HG03039 (cell line): Measurements from ENCODE around the gene PRRG4.
A peak's percentile ranks its signal among the peaks of the same experiment; 100 is the strongest.
"Not testable (repeated sequence)": the region's sequence is repeated elsewhere in the genome, so short reads cannot be mapped to it uniquely, and the experiment has no call there.

Experiments
- ATAC-seq: cut with Tn5 transposase; IDR thresholded peaks from one replicate; pipeline ENCODE4 v1.9.1; 2021; ENCODE audit warnings: mild to moderate bottlenecking, moderate library complexity; ENCODE audit not compliant: unreplicated experiment

The PRRG4 gene

DNA sequence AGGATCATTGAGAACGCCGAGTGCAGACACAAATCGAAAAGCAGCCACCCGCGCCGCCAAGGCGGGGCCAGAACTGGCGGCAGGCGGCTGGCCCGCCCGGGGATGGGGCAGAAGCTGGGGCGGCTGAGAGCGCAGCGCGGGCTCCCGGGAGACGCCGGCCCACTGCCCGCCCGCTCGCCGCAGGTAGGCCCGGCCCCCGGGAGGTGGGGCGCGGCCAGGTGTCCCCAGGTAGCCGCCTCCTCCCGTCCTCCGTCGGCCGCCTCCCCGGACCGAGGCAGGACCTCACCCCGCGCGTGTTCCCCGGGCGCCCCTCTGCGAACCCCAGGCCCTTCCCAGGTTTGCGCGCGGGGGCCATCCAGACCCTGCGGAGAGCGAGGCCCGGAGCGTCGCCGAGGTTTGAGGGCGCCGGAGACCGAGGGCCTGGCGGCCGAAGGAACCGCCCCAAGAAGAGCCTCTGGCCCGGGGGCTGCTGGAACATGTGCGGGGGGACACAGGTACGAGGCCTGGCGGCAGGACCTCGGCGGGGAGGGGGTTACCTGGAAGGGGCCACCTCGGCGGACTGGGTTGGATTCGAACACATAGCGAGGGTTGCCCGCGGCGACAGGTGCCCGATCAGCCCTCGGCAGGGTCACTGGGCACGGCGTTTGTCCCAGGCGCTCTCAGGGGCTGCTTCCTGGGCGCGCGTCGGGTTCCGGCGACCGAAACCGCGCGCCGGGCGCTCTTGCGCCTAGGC, at the start of gene PRRG4:
Gene PRRG4 (plus strand): TSS at position 248 of the 733 bp plus-strand sequence. CDS start 603 bp downstream, outside the sequence.
- peak; percentile 61 for ATAC-seq

DNA sequence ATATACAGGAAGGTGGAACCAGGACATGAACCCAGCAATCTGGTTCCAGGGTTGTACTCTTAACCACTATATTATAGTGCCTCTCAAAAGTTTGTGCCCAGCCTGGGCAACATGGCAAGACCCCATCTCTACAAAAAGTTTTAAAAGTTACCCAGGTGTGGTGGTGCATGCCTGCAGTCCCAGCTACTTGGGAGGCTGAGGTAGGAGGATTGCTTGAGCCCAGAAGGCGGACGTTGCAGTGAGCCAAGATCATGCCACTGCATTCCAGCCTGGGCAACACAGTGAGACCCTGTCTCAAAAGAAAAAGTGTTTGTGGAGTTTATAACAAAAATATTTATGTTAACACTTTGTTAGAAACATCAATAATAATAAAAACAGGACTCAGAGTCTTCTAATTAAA, 48.9 kb upstream of the PRRG4 start:
- ATAC-seq = not testable (repeated sequence)

DNA sequence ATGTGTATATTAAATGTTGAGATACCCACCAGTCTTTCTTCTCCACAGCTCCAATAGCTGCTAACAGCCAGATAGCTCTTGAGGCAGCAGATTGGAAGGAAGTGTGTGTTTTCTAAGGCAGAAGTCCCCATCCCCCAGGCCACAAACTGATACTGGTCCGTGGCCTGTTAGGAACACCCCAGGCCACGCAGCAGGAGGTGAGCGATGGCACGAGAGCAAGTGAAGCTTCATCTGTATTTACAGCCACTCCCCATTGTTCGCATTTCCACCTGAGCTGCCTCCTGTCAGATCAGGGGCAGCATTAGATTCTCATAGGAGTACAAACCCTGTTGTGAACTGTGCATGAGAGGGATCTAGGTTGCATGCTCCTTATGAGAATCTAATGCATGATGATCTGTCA, 48.0 kb upstream of the PRRG4 start:
- no peak for ATAC-seq

DNA sequence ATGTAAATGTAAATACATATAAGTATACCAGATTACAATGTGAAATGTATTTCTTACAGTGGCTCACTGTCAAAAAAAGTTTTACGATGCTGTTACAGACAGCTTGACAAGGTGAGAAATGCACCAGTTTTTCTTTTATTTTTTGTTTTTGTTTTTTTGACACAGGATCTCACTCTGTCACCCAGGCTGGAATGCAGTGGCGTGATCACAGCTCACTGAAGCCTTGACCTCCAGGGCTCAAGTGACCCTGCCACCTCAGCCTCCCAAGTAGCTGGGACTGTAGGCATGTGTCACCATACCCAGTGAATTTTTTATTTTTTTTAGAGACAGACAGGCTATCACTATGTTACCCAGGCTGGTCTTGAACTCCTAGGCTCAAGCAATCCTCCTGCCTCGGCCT, 44.5 kb upstream of the PRRG4 start:
- ATAC-seq = no peak

DNA sequence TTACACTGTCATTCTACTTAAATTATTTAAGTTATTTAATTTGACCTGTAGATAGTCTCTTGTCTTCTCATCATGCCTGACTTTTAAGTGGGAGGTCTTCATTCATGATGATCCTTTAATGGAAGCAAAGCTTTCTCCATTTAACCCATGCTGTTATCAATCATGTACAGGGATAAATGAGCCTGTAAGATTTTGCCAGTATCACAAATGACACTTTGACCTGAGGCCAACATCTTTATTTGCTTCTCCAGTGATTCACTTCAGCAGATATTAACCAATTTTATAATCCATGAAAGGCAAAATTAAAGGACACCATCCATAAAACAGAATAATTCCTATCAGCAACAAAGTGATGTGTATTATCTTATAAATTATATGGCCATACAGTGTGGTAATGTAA, 42.9 kb upstream of the PRRG4 start:
- ATAC-seq = no peak

DNA sequence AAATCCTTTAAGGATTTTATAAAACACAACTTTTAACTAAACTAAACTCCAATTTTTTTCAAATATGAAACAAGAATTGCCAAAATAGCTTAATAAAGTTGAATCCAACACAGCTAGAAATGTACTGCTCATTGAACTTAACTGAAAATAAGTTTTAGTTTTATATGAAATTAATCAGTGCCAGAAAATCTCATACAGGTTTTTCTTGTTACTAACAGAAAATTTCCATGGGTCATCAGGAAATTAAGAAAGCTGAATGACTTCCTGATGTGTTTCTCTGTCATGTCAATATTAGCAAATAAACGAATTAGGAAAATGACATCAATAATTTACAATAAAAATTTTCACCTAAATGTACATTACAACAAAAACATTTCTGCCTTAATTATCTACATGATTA, 38.8 kb upstream of the PRRG4 start:
- ATAC-seq = no peak

DNA sequence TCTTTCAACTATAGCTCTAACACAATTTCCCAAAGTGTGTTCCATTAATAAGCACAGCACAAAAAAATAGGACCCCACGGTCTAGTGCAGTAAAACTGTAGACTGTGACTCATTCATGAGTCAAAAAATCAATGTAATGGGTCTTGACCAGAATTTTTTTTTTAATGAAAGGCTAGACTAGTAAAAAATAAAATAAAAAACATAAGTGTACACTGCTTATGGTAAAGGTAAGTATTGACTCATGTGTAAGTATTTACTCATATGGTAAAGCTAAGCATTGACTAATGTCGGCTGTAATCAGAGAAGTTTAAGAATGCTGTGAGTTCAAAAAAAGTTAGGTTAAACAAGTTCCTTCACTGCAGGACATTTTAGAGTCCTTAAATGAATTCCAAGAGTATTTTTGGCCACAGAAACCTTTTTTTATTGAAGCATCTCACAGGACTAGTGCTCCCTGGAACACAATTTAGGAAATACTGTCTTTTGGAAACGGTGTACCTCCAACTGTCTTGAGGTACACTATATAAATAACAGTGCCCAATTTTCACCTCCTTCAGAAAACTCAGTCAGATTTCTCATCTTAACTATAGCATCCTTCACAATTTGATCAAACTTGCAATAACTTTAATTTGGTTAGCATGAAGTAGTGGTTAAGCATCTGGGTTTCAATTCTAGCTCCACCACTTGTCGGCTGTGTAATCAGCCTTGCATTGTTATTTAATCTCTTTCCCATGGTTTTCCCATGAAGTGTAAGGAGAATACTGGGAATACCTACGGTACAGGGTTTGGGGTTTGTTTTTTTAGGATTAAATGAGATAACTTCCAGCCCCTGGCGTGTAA, 37.4 kb upstream of the PRRG4 start:
- no peak for ATAC-seq

DNA sequence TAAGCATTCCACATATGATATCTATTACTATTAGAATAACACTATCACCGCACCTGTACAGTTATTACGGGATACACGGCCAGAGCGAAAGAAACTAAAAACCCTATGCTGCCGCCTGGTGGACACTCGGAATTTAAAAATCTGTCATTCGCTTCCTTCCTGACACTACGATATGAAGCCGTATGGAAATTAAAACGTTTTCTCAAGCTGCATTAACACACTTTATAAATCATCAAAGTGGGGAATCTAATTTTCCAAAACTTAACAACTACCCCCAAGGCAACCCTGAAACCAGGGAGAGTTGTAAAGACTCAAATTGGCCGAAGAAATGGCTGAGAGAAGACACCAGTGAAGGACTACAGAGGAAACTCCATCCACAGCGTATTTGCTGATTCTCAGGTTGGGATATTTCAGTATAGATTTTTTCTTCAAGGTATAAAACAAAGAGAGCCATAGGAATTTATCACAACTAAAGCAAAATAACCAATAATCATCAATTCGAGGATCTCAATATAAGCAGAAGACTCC, 36.7 kb upstream of the PRRG4 start:
- peak; percentile 65 for ATAC-seq

DNA sequence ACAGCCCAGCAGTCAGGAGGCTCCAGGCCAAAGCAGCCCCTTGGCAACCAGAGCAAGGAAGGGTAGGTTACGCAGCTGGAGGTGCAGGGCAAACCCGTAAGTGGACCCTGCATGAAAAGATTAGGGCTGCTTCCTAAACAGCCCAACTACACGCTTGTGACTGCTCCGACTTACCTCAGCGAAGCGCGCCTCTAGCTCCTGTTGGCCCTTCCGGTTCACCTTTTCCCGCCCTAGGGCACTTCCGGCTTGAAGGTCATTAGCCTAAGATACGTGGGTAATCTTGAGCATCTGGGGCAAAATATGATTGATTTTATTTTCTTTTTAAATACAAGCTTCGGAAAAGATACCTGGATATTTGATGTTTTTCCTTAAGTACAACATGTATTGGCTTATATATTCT, 35.3 kb upstream of the PRRG4 start, which contains the start of gene CCDC73:
Gene CCDC73 (minus strand): TSS at position 224 of the 400 bp plus-strand sequence. CDS start 34,419 bp downstream, outside the sequence.
- ATAC-seq = no peak

DNA sequence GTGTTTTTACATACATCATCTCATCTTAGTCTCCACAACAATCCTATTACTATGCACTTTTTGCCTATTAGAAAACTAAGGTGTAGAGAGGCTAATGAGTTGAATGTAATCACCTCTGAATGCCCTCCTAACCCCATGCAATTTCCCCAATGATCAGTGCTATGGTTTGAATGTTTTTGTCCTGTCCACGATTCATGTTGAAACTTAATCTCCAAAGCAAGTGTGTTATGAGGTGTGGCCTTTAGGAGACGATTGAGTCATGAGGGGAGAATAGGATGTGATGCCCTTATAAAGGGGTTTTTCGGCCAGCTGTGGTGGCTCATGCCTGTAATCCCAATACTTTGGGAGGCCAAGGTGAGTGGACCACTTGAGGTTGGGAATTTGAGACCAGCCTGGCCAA, 33.3 kb upstream of the PRRG4 start:
- no peak for ATAC-seq

DNA sequence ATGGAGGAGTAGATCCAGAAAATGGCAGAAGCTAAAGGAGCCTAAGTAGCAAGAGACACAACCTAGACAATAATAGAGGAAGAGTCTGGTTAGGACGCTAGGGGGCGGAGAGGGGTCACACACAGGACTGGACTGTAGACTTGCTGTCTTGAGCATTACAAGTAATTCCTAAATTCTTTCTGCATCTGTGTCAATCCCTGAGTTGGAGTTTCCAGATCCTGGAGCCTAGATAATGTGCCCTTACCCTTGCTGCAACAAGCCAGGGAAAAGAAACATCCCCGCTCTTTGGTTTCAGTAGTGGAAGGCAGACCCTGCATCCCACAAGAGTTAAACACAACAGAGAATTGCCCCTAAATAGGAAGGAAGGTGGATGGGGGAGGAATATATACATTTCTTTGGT, 20.4 kb upstream of the PRRG4 start:
- peak; percentile 96 for ATAC-seq

DNA sequence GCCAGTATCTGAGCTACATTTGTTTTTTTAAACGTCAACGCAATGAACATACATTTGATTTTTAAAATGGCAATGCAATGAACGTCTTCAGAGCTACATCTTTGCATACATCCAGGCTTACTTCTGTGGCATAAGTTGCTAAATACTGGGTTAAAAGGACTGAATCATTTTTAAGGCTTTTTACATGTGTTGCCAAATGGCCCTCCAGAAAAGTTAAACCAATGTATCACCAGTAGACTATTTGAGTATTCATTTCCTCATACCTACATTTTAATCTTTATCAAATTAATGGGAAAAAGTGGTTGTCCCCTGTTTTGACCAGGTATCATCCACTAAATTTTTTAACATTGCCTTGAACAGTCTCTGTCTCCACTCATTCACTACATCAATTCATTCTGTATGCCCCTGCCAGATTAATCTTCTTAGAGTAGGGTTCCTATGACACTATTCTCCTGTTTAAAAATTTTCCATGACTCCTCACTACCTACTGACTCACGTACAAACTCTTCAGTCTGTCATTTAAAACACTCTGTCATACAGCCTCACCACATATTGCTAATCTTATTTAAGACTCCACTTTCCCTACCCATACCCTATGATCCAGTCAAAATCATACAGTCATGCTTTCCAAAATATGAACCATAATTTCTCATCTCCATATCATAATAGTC, 12.4 kb upstream of the PRRG4 start:
- no peak for ATAC-seq

DNA sequence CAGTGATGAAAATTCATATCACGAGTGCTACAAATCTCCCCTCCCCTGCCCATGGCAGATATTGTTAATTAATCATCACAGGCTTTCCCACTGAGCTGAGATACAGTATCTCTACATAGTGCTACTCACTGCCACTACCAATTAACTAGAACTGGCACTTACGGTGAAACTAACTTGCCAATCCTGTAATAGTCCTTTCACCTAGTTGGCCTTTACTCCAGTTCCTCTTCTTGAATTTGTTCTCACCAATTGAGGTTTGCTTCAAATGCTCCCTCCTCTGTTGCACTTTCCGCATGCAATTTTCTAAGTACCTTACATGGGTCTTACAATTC, 11.9 kb upstream of the PRRG4 start:
- no peak for ATAC-seq

DNA sequence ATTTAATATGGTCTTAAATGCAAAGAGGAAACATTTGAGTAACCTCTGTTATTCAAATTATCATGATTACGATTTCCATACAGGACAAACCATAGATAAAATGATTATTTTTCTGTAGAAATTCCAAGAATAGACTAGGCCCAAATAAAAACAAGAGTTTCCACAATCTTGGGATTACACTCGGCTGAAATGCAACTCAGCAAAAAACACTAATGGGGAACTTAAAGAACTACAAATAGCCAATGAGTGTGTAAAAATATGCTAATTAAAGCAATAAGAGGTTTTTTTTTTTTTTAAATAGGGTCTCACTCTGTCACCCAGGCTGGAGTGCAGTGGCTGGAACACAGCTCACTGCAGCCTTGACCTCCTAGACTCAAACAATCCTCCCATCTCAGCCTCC, 10.5 kb upstream of the PRRG4 start:
- ATAC-seq = no peak

DNA sequence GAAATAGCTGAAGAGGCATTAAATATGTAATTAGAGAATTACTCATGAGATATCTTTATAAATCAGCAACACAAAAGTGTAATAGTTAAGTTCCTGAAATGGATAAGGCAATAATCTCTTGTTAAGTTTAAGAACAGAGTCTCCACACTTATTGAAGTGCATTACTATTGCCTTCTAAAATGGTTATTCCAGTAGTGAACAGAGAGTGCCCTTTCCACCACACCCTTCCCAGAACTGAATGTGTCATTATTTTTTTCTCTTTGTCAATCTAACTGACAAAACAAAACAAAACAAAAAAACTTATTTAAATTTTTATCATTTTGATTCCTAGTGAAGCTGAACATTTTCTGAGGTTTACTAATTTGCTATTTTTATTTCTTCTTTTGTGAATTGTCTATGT, 9.2 kb upstream of the PRRG4 start:
- no peak for ATAC-seq

DNA sequence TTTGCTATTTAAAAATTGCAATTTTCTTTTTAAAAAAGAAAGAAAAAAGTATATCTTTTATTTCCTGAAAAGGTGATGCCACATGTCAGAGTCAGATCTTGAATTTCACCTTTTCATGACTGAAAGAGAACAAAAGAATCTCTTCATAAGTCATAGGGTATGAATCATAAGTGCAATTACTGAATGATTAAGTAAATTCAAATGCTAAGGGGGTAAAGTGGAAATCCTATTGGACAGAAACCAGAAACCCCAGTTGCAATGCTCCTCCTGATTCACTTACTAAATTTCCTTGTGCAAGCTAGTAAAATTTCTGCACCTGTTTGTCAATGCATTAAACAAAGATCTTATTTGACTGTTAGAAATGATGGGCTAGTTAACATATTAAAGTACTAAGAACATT, 8.2 kb upstream of the PRRG4 start:
- ATAC-seq = no peak

DNA sequence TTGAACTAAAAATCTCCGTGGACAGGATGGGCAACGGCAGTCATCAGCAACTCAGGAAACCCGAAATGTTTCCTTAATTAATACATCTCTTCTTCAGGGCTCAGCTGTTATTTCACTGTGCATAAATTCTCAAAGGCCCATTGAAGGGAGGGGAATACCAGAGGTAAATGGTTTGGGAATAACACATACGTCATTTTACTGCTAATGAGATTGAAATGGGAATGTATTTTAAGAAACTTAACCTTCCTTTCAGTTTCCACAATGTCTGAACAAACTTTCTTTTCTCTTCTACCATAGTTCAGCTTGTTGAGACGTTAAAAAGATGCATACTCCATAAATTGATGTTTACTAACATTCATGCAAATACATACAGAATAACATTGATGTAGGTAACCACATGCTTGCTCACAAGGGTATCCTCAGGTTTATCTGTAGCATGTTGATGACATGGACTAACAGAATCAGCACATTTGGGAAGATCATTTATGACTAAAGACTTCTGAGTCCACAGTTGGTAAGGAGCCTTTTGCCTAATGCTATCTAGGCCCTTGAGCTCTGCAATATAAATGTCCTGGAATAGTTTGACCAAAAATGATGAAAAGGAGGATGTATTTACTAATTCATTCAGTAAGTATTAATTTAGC, 7.7 kb upstream of the PRRG4 start:
- ATAC-seq = no peak

DNA sequence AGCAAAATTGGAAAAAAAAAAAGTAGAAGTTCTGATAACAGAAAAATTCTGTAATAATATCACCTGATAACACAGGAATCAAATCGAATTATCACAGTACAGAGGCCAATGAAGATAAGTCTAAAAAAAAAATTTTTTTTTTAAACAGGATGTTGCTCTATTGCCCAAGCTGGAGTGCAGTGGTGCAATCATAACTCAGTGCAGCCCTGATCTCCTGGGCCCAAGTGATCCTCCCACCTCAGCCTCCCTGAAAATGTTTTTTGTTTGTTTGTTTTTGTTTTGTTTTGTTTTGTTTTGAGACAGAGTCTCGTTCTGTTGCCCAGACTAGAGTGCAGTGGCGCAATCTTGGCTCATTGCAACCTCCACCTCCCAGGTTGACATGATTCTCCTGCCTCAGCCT, 6.1 kb upstream of the PRRG4 start:
- ATAC-seq = not testable (repeated sequence)

DNA sequence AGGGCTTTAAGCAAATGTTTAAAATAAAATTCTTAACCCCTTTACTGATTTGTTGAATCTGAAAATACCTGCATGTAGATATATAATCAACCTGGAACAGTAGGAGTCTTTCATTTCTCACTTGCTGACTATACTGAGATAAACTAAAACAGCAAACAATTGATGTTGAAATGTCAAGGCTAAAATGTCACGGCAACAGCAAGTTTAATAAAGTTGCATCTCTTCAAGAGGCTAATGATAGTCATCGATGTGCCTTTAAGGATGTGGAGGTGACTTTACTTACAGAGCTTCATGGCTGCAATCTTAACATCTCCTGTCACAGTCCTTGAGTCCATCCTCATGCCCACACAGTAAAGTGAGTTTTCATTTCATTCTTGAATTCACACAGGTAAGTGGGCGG, 3.6 kb upstream of the PRRG4 start:
- ATAC-seq = no peak

DNA sequence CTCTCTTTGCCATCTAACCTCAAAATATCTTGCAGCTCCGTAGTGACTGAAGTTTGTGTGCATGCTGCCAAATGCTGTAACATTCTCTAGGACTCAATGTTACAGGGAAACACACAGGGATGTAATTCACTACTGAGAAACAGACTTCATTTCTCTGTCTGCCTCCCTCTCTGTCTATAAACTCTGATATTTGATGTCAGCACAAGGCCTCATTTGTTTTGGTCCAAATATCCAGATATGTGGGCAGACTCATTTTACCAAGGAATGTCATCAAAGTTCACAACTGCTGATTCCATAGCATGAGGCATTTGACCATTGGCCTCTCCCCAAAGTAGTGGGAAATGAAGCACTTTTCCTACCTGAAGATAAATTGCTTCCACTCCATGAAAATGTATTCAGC, 2.5 kb upstream of the PRRG4 start:
- ATAC-seq = no peak

DNA sequence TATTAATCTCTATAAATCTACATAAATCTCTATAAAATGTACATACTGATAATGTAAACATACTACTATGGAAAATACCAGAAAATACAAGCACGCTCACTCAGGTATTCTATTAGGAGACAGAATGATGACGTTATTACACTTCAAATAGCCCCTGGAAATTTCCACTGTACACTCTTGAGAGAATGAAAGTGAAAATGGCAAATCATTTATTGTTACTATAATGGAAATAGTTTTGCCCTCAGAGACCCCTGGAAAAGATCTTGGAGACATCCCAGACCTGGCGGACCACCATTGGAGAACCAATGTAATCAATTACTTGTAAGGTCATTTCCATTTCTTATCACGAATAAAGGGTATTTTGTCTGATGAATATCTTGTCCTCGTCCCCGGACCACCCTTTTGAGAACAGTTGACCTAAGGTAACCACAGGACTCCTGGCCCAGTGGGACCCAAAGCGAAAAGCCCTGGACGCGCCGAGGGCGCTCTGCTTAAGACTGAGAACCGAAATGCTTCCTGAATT, 509 bp upstream of the PRRG4 start:
- ATAC-seq = no peak
